A172 (cell line): Measurements from ENCODE around the gene PGRMC1. TPM values are rescaled to one million over a fixed set of nuclear protein-coding genes. Genes with fewer than 3 reads are reported as not detected.
"Not testable (repeated sequence)": the region's sequence is repeated elsewhere in the genome, so short reads cannot be mapped to it uniquely, and the experiment has no call there.

ENCODE experiments used
- DNase-seq: peaks from one replicate; pipeline ENCODE4 v3.0.0-alpha.2; 2015; ENCODE audit warnings: low spot score
- total RNA-seq: library from RNA; depleted of rRNA; stranded (reverse); fragments of >200 nt; shearing (Covaris generic); gene quantifications from 2 replicates; pipeline ENCODE4 v1.2.3, GENCODE V29; 2014; rRNA removed

The PGRMC1 gene
- 79.5 and 85.1 TPM in 2 replicates for total RNA-seq

DNA sequence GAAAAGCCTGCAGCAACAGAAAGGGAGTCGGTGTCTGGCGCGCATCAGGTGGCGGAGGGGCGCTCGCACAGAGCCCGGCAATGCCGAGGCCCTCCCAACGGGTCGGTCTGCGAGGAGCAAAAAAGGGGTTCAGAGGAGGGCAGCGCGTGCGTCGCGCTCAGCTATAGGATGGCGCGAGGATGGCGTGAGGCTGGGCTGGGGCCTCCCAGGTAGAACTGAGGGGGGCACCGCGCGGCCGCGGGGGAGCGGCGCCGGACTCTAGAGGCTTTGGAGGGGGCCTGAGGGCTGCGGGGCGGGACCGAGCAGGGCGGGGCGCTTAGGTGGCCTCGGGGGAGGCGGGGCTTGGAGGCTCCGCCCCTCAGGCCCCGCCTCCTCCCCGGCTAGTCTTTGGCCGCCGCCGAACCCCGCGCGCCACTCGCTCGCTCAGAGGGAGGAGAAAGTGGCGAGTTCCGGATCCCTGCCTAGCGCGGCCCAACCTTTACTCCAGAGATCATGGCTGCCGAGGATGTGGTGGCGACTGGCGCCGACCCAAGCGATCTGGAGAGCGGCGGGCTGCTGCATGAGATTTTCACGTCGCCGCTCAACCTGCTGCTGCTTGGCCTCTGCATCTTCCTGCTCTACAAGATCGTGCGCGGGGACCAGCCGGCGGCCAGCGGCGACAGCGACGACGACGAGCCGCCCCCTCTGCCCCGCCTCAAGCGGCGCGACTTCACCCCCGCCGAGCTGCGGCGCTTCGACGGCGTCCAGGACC, at the start of gene PGRMC1:
TSS of gene PGRMC1 (plus strand) at position 414 of the 751 bp plus-strand sequence. CDS start at position 493, 79 bp downstream.
- DNase-seq = peak; percentile 26

DNA sequence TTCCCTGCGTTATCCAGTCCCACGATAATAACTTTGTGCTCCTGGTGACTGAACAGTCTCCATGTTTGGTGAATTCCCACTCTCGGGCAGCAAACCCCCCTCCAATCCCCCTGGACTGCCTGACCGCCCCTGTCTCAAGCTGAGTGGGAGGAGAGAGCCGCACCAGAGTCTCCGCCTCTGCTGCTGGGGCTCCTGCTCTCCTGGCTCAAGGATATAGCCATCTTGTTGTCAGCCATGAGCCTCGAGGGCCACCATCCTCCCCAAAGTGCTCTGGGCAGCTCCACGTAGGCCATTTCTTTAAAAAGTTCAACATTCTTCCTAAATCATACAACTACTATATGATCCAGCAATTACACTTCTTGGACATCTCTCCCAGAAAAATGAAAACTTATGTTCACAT, 49.3 kb upstream of the PGRMC1 start:
- no peak for DNase-seq

DNA sequence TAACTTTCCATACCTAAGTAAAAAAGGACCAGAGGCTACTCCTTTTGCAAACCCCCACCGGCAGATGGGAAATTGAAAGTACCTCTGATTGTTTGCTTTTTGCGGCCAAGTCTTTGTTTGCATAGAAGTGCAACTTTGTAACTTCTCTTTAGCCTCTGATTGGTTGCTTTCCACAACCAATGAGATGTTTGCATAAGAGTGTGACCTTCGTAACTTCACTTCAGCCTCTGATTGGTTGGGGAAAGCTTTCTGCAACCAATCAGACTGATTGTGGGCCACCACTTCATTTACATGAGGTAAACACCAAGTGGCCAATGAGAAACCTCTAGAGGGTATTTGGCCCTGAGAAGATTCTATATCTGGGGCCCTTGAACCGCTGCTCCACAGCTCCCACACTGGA, 48.8 kb upstream of the PGRMC1 start:
- DNase-seq = no peak

DNA sequence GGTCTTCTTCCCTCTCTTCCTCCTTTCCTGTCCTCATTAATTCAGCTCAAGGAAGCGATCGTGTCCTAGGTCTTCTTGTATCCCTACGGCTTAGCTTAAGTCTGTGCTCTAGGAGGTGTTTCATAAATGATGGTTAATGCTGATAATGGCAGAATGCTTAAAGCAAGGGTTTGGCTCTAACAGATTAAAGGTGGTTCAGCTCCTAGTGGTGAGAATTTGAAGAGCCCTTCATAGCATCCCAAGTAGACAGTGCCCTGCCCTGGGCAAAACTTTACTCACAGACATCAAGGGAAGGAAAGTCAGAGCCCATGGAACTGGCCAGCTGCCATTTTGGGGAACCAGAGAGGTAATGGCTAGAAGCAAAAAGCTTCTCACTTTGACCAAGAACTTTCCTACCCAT, 47.0 kb upstream of the PGRMC1 start:
- DNase-seq = no peak

DNA sequence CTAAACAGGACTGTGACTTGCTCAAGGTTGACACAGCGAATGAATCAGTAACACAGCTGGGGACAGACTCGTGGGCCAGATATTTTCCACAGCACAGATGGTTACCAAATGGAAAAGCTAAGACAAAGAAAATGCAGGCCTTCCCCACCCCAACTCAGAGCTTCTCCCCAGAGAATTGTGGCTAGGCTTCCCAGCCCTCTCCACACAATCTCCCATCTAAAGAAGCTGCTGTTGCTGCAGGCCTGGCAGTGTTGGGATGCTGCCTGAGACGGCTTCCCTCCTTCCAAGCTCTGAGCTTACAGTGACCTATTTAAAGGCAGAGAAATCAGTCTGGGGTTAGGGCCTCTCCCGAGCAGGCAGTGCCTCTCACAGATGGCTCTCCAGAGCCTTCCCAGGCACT, 46.5 kb upstream of the PGRMC1 start:
- no peak for DNase-seq

DNA sequence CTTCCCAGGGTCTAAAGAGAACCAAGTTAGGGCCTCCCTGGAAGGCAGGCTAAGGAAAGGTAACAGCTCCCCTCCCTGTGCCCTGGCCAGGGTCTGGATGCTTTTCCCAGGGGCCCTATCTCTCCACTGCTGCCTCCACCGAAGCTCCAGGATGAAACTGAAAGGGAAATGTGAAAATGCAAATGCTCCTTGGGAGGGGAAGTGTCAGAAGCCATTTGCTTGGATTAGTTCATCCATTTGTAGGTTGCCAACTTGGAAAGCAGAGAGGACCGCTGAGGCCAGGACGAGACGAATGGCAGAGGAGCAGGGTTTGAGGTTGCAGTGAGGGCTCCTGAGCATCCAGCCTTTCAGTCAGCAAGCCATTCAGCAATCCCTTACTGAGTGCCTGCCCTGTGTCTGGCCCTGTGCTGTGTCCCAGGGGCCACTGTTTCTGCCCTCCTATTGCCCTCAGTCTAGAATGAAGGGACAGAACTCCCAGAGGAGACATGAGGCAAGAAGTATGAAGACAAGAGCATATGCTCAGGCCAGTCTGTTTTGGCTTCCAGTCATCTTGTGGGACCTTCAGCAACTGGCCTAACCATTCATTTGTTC, 45.9 kb upstream of the PGRMC1 start:
- DNase-seq = no peak

DNA sequence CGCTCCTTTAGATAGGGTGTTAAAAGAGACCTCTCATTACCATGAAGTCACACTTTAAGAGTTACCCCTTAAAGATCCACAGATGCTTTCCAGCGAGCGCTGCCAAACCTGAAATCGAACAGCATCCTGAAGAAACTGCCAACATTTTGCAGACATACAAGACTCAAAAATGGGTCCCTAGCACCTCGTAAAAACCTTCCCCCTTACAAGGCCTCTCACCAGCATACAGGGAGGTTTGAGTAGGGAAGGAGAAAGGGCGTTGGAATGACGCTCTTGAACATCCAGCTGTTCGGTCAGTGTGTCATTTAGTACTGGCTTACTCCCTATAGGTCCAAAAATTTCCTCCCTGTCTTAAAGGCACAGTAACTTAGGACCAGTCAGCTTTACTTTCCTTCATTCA, 45.3 kb upstream of the PGRMC1 start:
- DNase-seq = no peak

DNA sequence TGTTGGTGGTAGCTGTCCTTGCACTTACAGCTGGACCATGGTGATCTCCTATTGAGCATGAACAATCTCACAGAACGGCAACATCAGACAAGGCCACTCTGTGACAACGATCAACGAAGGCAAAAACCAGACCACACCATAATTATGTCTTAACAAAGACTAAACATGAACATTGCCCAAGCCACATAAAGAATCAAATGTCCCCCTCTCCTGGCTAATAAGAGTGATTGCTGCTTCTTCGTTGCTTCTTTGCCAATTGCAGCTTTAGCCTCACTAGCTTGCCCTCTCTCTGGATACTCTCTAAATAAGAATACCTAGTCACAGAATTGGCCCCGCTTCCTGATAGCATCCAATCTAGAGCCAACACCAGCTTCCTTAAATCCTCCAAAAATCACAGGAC, 41.5 kb upstream of the PGRMC1 start:
- no peak for DNase-seq

DNA sequence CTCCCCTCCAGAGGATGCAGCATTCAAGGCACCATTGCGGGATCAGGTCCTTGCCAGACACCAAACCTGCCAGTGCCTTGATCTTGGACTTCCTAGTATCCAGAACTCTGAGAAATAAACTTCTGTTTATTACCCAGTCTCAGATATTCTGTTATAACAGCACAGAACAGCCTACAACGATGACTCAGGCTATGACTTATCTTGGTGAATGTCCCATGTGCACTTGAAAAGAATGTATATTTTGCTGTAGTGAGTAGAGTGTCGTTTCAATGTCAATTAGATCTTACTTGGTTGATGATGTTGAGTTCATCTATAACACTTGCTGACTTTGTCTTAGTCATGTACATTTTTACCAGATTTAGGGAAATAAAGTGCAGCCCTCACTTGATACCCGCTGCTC, 34.5 kb upstream of the PGRMC1 start:
- no peak for DNase-seq

DNA sequence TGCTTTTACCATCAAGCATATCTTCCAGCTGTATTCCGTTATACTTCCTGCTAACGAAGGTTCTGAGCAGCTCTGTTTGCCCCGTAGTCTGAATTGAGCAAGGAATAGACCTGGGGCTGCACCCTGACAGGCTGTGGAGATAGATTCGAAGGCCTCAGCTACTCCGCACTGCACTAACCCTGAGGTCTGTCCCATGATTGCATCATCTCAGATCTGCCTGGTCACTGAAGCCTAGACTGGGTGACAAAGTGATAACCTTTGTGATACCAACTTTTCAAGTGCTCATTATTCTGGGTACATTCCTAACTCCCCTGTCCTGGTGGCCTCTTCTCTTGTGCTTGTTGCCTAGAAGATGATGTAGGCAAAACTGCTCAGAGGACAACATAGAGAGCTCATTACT, 29.9 kb upstream of the PGRMC1 start:
- DNase-seq = no peak

DNA sequence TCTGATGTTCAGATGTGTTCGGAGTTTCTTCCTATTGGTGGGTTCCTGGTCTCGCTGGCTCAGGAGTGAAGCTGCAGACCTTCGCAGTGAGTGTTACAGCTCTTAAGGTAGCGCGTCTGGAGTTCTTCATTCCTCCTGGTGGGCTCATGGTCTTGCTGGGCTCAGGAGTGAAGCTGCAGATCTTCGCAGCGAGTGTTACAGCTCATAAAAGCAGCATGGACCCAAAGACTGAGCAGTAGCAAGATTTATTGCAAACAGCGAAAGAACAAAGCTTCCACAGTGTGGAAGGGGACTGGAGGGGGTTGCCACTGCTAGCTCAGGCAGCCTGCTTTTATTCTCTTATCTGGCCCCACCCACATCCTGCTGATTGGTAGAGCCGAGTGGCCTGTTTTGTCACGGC, 28.6 kb upstream of the PGRMC1 start:
- DNase-seq = not testable (repeated sequence)

DNA sequence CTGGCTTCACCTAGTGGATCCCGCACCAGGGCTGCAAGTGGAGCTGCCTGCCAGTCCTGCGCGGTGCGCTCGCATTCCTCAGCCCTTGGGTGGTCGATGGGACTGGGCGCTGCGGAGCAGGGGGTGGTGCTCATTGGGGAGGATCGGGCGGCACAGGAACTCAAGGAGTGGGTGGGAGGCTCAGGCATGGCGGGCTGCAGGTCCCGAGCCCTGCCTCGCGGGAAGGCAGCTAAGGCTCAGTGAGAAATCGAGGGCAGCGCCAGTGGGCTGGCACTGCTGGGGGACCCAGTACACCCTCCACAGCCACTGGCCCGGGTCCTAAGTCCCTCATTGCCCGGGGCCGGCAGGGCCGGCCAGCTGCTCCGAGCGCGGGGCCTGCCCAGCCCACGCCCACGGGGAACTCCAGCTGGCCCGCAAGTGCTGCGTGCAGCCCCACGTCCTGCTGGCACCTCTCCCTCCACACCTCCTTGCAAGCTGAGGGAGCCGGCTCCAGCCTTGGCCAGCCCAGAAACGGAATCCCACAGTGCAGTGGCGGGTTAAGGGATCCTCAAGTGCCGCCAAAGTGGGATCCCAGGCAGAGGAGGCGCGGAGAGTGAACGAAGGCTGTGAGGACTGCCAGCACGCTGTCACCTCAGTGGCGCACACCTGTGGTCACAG, 27.6 kb upstream of the PGRMC1 start:
- DNase-seq = no peak

DNA sequence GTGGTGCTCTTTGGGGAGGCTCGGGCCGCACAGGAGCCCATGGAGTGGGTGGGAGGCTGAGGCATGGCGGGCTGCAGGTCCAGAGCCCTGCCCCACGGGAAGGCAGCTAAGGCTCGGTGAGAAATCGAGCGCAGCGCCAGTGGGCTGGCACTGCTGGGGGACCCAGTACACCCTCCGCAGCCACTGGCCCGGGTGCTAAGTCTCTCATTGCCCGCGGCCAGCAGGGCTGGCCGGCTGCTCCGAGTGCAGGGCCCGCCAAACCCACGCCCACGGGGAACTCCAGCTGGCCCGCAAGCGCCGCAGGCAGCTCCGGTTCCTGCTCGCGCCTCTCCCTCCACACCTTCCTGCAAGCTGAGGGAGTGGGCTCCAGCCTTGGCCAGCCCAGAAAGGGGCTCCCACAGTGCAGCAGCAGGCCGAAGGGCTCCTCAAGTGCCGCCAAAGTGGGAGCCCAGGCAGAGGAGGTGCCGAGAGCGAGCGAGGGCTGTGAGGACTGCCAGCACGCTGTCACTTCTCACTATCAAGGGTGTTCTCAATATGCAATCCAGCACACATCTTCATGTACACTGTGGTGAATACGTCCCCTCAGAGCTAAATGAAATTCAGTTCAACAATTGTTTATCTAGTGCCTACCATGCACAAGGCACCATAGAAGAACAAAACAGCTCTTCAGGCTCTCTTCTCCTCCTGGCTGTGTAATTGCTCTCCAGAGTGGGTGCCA, 25.0 kb upstream of the PGRMC1 start:
- DNase-seq = not testable (repeated sequence)

DNA sequence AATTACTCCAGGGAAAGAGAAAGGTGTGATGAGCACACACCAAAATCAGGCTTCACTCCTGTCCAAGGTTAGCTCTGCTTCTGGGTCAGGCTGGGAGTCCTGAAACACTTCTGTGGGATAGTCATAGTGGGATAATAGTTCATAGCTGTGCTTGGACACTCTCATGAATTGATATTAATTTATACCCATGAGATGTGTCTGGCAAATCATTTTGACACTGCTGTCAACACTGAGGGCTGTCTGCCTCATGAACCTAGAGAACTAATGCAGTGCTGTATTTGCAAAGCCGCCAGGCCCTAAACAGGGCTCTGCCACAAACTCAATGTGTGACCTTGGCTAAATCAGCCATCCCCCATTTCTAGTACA, 24.5 kb upstream of the PGRMC1 start:
- DNase-seq = no peak

DNA sequence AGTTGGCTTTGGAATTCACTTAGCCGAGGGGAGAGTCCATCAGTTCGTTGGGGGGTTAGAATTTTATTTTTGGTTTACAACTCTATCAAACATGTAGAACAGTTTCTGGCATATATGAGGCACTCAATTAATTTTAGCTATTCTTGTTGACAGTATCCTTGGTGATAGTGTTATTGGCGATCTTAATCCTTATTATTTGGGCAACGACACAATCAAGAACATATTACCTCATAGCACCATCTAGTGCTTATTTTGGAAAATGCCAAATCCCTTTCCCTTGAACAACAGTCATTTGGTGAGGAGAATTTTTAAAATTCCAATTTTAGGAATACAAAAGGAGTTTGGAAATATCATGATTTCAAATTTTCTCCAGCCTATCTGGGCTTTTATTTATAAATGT, 17.9 kb upstream of the PGRMC1 start:
- DNase-seq = no peak

DNA sequence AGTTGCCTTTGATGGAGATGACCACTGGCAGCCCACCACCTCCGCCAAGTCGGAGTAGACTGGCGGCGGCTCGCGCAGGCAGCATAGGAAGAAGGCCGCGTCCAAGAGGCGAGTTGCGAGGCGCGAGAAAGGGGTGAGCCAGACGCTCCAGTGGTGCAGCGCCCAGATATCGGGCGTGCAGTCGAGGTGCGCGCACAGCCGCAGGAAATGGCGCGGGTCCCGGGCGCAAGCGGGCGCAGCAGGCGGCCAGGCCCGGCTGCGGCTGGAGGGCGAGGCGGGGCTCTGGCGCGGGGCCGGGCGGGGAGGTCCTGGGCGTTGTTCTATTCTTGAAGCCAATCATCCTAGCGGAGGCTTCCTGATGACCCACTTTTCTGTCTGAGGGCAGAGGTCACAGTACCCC, 13.2 kb upstream of the PGRMC1 start:
- DNase-seq = no peak

DNA sequence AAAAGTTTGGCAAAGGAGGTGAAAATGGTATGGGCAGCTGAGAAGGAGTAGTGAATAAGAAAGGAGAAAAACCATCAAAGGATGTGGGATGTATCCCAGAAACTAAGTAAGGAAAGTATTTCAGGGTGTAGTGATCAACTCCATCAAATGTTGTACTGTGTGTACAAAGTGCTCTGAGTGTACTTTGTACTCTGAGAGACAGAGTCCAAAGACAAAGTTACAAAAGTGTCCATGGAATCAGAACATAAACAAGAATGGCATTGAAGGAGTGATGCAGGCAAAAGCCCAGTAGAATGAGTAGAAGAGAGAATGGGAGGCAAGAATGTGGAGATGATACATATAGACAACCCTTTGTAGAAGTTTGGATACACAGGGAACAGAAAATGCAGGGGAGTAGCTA, 12.3 kb upstream of the PGRMC1 start:
- no peak for DNase-seq

DNA sequence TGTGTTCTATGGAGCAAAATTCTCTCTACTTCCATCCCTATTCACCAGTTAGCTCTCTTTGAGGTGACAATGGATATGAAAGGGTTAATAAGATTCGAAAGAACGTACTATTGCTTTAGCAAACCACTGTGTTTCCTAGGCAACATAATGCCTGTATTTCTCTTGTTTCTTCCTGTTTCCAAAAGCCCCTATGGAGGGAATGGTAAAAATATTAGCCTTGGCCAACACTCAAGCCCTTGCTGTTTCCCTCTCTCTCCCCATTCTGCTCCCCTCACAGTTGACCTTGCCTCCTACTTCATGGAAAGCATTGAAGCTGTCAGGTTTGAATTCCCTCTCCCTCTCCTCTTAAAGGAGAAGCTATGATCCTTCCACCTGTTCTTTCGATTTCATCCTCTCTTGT, 9.6 kb upstream of the PGRMC1 start:
- DNase-seq = no peak

DNA sequence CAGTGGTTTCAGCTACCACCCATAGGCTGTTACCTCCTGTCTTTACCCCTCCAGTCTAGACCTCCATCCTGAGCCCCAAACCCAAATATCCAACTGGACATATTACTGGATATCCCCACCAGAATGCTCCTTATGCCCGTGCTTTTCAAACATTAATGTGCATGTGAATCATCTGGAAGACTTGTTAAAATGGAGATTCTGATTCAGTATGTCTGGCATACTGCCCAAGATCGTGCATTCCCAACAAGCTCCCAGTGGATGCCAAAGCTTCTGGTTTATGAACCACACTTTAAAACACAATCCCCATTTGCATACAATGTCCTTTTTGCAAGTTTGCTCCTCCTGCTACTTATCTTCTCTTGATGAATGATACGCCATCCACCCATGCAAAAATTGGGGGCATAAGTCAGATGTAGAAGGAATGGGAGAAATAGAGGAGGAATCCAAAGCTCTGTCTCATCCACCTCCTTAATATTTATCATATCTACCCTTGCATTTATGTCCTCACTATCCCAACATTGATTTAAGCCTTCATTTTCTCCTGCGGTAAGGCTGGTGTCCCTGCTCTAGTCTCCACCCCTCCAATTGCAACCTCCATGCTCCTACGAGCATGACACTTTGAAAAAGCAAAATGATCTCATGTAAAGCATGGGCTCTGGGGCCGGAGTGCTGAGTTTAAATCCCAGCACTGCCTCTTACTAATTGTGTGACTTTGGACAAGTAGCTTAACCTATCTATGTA, 7.4 kb upstream of the PGRMC1 start:
- DNase-seq = peak; percentile 42

DNA sequence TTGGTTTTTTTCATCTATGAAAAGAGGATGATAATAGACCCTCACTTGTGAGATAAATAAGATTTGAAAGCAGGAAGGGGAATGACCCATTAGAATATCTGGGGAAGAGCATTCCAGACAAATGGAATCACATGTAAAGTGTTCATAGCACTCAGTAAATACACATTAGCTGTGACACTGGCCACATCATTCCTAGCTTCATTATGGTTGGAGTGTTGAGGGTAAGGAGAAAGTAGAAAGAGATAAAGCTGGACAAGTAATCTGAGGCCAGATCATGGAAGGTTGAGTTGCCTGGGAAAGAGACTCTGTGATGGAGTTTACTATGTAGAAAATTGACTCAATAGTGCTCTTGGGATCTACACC, 6.9 kb upstream of the PGRMC1 start:
- no peak for DNase-seq

DNA sequence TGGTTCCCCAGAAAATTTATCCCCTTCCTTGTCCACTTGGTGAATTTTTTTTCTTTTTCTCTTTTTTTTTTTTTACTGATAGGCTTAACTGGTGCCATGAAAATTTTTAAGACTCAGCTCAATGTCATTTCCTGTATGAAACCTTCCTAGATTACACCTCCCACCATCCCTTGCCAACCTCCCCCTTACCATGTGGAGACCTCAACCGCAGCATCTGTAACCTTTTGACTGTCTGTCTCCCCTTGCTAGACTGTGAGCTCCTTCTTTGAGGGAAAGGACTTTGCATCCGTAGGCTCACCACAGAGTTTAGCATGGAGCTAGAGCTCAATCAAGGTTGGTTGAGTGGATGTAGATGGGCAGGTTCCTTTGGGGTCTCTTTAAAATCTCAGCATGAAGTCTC, 5.2 kb upstream of the PGRMC1 start:
- no peak for DNase-seq

DNA sequence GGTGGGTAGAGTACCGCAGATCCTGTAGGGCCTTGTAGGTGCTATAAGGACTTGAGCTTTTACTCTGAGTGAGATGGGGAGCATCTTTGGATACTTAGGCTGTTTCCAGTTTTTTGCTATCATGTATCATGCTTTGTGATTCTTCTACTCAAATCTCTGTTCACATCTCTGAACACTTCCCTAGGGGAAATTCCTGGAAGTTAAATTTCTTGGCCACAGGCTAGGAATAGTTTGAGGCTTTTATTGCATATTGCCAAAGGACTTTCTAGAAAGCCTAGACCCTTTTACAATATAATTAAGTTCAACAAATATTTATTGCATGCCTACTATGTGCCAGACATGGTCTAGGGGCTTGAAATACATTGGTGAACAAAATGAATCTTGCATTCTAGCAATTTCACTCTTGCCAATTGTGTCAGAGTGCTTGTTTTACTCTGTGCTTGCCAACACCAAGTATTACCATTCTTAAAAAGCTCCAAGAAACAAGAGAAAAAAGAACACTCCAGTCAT, 4.1 kb upstream of the PGRMC1 start:
- DNase-seq = no peak
